ENCODE measurements around the gene STPG4. TPM values are rescaled to one million over a fixed set of nuclear protein-coding genes. Genes with fewer than 3 reads are reported as not detected.

The STPG4 gene
- total RNA-seq, 1 donor from 2014 or later = 0.64 TPM

DNA sequence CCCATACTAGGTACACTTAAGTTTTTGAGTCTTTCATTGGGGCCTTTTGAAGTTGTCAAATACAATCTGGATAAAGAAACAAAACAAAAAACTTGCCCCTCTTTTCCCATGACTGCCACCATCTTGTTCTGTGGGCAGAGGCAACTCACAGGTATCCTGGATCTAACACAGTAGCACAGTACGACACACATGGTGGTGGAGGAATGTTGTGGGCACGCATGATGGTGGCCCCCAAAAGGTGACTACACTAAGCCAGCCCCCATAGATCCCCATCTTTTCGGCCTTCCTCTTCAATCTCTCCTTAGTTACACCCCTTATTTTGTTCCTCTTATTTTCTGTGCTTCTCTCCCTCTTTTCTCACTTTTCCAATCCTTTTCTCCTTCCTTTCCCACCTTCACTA, 4.5 kb upstream of the STPG4 start:
- H3K9me3 Mint-ChIP-seq (ENCODE audit: unreplicated experiment) = no peaks in the 10 kb centered on the region
- H3K9ac ChIP-seq (ENCODE audit: low read length) = no peak overlapping the region
- peaks cover 38% of the 10 kb centered on the region for H3K79me2 ChIP-seq (ENCODE audit: insufficient read depth, low read length)
- no peaks in the 10 kb centered on the region for H3K27me3 ChIP-seq (ENCODE audit: insufficient read depth, low read length)
- H3K27me3 Mint-ChIP-seq (ENCODE audit: low read depth, unreplicated experiment) = no peaks in the 10 kb centered on the region
- no peak overlapping the region for H3K4me2 ChIP-seq (ENCODE audit: low read length)
- DNase-seq (ENCODE audit: low read depth) = no peak
- FAIRE-seq = no peak
- no peak overlapping the region for H3K27ac ChIP-seq (ENCODE audit: low read depth, low read length)
- no peaks in the 10 kb centered on the region for H3K9me3 ChIP-seq (ENCODE audit: insufficient read depth, low read depth, low read length)
- no peak overlapping the region for H3K4me3 Mint-ChIP-seq (ENCODE audit: unreplicated experiment)
- H2AFZ ChIP-seq (ENCODE audit: low read depth, low read length) = no peak overlapping the region
- no peak overlapping the region for H3K4me3 ChIP-seq (ENCODE audit: insufficient read depth, low read depth, low read length)
- H3K27ac Mint-ChIP-seq (ENCODE audit: unreplicated experiment) = no peak overlapping the region
- H4K20me1 ChIP-seq (ENCODE audit: insufficient read depth, low read length) = peaks cover 60% of the 10 kb centered on the region
- peaks cover 64% of the 10 kb centered on the region for H3K36me3 ChIP-seq (ENCODE audit: insufficient read depth, low read length)
- no peaks in the 10 kb centered on the region for H3K4me1 ChIP-seq (ENCODE audit: insufficient read depth, low read length)
- peaks cover 25% of the 10 kb centered on the region for H3K36me3 Mint-ChIP-seq (ENCODE audit: low read depth, unreplicated experiment)
- TF ChIP-seq EZH2 (IDR thresholded peaks at IDR 0.05; ENCODE audit: insufficient read depth, low read length) = no peak
- TF ChIP-seq, protein P1, sequence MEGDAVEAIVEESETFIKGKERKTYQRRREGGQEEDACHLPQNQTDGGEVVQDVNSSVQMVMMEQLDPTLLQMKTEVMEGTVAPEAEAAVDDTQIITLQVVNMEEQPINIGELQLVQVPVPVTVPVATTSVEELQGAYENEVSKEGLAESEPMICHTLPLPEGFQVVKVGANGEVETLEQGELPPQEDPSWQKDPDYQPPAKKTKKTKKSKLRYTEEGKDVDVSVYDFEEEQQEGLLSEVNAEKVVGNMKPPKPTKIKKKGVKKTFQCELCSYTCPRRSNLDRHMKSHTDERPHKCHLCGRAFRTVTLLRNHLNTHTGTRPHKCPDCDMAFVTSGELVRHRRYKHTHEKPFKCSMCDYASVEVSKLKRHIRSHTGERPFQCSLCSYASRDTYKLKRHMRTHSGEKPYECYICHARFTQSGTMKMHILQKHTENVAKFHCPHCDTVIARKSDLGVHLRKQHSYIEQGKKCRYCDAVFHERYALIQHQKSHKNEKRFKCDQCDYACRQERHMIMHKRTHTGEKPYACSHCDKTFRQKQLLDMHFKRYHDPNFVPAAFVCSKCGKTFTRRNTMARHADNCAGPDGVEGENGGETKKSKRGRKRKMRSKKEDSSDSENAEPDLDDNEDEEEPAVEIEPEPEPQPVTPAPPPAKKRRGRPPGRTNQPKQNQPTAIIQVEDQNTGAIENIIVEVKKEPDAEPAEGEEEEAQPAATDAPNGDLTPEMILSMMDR (IDR thresholded peaks at IDR 0.05; ENCODE audit: insufficient read depth, low read depth, low read length) = no peak
- peaks cover 18% of the 10 kb centered on the region for H3K4me1 Mint-ChIP-seq (ENCODE audit: low read depth, unreplicated experiment)

DNA sequence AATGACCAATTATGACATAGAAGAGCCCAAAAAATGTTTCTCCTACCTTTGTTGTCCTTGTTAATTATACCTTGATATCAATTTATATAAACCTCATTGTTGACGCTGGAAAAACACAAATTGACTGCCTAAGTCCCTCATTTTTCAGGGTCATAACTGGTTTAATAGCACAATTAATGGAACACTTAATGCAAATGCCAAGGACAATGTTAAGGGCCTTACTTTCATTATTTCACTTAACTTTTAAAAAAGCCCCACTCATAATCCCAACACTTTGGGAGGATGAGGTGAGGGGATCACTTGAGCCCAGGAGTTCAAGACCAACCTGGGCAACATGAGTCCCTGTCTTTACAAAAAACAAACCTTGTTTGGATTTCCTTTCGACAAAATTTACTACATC, 3.5 kb upstream of the STPG4 start:
- no peak for DNase-seq (ENCODE audit: low read depth)
- no peaks in the 10 kb centered on the region for H3K4me1 ChIP-seq (ENCODE audit: insufficient read depth, low read length)
- peaks cover 15% of the 10 kb centered on the region for H3K4me1 Mint-ChIP-seq (ENCODE audit: low read depth, unreplicated experiment)
- H3K4me2 ChIP-seq (ENCODE audit: low read length) = no peak overlapping the region
- TF ChIP-seq, protein P1 (IDR thresholded peaks at IDR 0.05; ENCODE audit: insufficient read depth, low read depth, low read length) = no peak
- no peak for TF ChIP-seq EZH2 (IDR thresholded peaks at IDR 0.05; ENCODE audit: insufficient read depth, low read length)
- no peak overlapping the region for H3K4me3 Mint-ChIP-seq (ENCODE audit: unreplicated experiment)
- no peaks in the 10 kb centered on the region for H3K9me3 Mint-ChIP-seq (ENCODE audit: unreplicated experiment)
- no peak overlapping the region for H3K27ac Mint-ChIP-seq (ENCODE audit: unreplicated experiment)
- no peak overlapping the region for H3K9ac ChIP-seq (ENCODE audit: low read length)
- H4K20me1 ChIP-seq (ENCODE audit: insufficient read depth, low read length) = peaks cover 52% of the 10 kb centered on the region
- no peaks in the 10 kb centered on the region for H3K27me3 Mint-ChIP-seq (ENCODE audit: low read depth, unreplicated experiment)
- H3K36me3 ChIP-seq (ENCODE audit: insufficient read depth, low read length) = peaks cover 61% of the 10 kb centered on the region
- peaks cover 29% of the 10 kb centered on the region for H3K79me2 ChIP-seq (ENCODE audit: insufficient read depth, low read length)
- no peaks in the 10 kb centered on the region for H3K27me3 ChIP-seq (ENCODE audit: insufficient read depth, low read length)
- no peak overlapping the region for H2AFZ ChIP-seq (ENCODE audit: low read depth, low read length)
- no peak overlapping the region for H3K4me3 ChIP-seq (ENCODE audit: insufficient read depth, low read depth, low read length)
- H3K36me3 Mint-ChIP-seq (ENCODE audit: low read depth, unreplicated experiment) = peaks cover 23% of the 10 kb centered on the region
- H3K9me3 ChIP-seq (ENCODE audit: insufficient read depth, low read depth, low read length) = no peaks in the 10 kb centered on the region
- no peak for FAIRE-seq
- H3K27ac ChIP-seq (ENCODE audit: low read depth, low read length) = no peak overlapping the region

DNA sequence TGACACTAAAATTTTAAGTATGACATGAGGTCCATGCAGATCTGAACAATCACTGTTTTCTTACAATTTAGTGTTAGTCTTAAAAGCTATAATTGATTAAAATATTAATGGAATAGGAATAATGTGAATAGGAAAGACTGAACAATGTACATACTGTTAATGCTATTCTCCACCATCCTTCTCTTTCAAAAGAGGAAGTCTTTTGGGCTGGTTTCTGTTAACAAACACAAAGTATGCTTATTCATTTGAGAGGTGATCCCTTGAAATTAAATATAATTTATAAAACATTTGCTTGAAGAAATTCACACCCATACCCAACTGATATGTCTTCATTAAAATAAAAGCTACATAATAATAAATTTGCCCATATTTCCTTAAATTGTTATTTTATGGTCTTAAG, 2.3 kb downstream of the STPG4 start:
- Histone ChIP-seq H3K4me1 (ENCODE audit: insufficient read depth, low read length) (no peaks in the 10 kb centered on the region), H3K4me2 (ENCODE audit: low read length) (no peak overlapping the region), H4K20me1 (ENCODE audit: insufficient read depth, low read length) (no peaks in the 10 kb centered on the region), H3K36me3 (ENCODE audit: insufficient read depth, low read length) (peaks cover 41% of the 10 kb centered on the region), H3K27ac (ENCODE audit: low read depth, low read length) (no peak overlapping the region), H2AFZ (ENCODE audit: low read depth, low read length) (no peak overlapping the region), H3K27me3 (ENCODE audit: insufficient read depth, low read length) (no peaks in the 10 kb centered on the region), H3K9me3 (ENCODE audit: insufficient read depth, low read depth, low read length) (no peaks in the 10 kb centered on the region), H3K4me3 (ENCODE audit: insufficient read depth, low read depth, low read length) (no peak overlapping the region), H3K79me2 (ENCODE audit: insufficient read depth, low read length) (no peaks in the 10 kb centered on the region), H3K9ac (ENCODE audit: low read length) (no peak overlapping the region)
- no peaks in the 10 kb centered on the region for H3K27me3 Mint-ChIP-seq (ENCODE audit: low read depth, unreplicated experiment)
- H3K4me1 Mint-ChIP-seq (ENCODE audit: low read depth, unreplicated experiment) = peaks cover 3% of the 10 kb centered on the region
- peaks cover 38% of the 10 kb centered on the region for H3K36me3 Mint-ChIP-seq (ENCODE audit: low read depth, unreplicated experiment)
- H3K4me3 Mint-ChIP-seq (ENCODE audit: unreplicated experiment) = no peak overlapping the region
- H3K27ac Mint-ChIP-seq (ENCODE audit: unreplicated experiment) = no peak overlapping the region
- DNase-seq (ENCODE audit: low read depth) (no peak), FAIRE-seq (no peak)
- no peaks in the 10 kb centered on the region for H3K9me3 Mint-ChIP-seq (ENCODE audit: unreplicated experiment)
- no peak for TF ChIP-seq EZH2 (IDR thresholded peaks at IDR 0.05; ENCODE audit: insufficient read depth, low read length)
- TF ChIP-seq, protein P1 (IDR thresholded peaks at IDR 0.05; ENCODE audit: insufficient read depth, low read depth, low read length) = no peak

All from astrocyte (in vitro differentiated cells and primary cell).